ENCODE results near the gene CEP192.
"Not testable (repeated sequence)": the region's sequence is repeated elsewhere in the genome, so short reads cannot be mapped to it uniquely, and the experiment has no call there.

The CEP192 gene

GRCh38 chr18:13035249-13035914, 44.2 kb downstream of the CEP192 start:
- no peak for DNase-seq (ENCODE audit: low read depth in 2 of 2)

- DNase-seq (ENCODE audit: low read depth in 2 of 2) = no peak
Measured at GRCh38 chr18:13036622-13037320, 45.6 kb downstream of the CEP192 start.

- DNase-seq (ENCODE audit: low read depth in 2 of 2) = no peak
Measured at GRCh38 chr18:13039806-13040205, 48.6 kb downstream of the CEP192 start.

GRCh38 chr18:13043066-13043465, 51.9 kb downstream of the CEP192 start:
- no peak for DNase-seq (ENCODE audit: low read depth in 2 of 2)

- no peak for DNase-seq (ENCODE audit: low read depth in 2 of 2)
Measured at GRCh38 chr18:13048061-13048595, 57.0 kb downstream of the CEP192 start.

- DNase-seq (ENCODE audit: low read depth in 2 of 2) = no peak
Measured at GRCh38 chr18:13051159-13051558, 60.0 kb downstream of the CEP192 start.

- no peak for DNase-seq (ENCODE audit: low read depth in 2 of 2)
Measured at GRCh38 chr18:13051950-13052349, 60.8 kb downstream of the CEP192 start.

GRCh38 chr18:13054336-13054735, 63.2 kb downstream of the CEP192 start:
- DNase-seq (ENCODE audit: low read depth in 2 of 2) = no peak

- DNase-seq (ENCODE audit: low read depth in 2 of 2) = no peak
Measured at GRCh38 chr18:13061630-13062189, 70.5 kb downstream of the CEP192 start.

GRCh38 chr18:13067124-13067523, 76.0 kb downstream of the CEP192 start:
- no peak for DNase-seq (ENCODE audit: low read depth in 2 of 2)

- no peak for DNase-seq (ENCODE audit: low read depth in 2 of 2)
Measured at GRCh38 chr18:13067966-13068365, 76.8 kb downstream of the CEP192 start.

- DNase-seq (ENCODE audit: low read depth in 2 of 2) = no peak
Measured at GRCh38 chr18:13070460-13070859, 79.3 kb downstream of the CEP192 start.

- DNase-seq (ENCODE audit: low read depth in 2 of 2) = no peak
Measured at GRCh38 chr18:13076886-13077285, 85.7 kb downstream of the CEP192 start.

- DNase-seq (ENCODE audit: low read depth in 2 of 2) = no peak
Measured at GRCh38 chr18:13077473-13077872, 86.3 kb downstream of the CEP192 start.

- DNase-seq (ENCODE audit: low read depth in 2 of 2) = not testable (repeated sequence)
Measured at GRCh38 chr18:13078065-13078464, 86.9 kb downstream of the CEP192 start.

GRCh38 chr18:13086906-13087305, 95.7 kb downstream of the CEP192 start:
- DNase-seq (ENCODE audit: low read depth in 2 of 2) = no peak

- no peak for DNase-seq (ENCODE audit: low read depth in 2 of 2)
Measured at GRCh38 chr18:13095466-13095865, 104.3 kb downstream of the CEP192 start.

- no peak for DNase-seq (ENCODE audit: low read depth in 2 of 2)
Measured at GRCh38 chr18:13096232-13096631, 105.1 kb downstream of the CEP192 start.

- DNase-seq (ENCODE audit: low read depth in 2 of 2) = no peak
Measured at GRCh38 chr18:13096719-13097118, 105.6 kb downstream of the CEP192 start.

- DNase-seq (ENCODE audit: low read depth in 2 of 2) = not testable (repeated sequence)
Measured at GRCh38 chr18:13098104-13098503, 106.9 kb downstream of the CEP192 start.

- DNase-seq (ENCODE audit: low read depth in 2 of 2) = no peak
Measured at GRCh38 chr18:13099113-13099512, 108.0 kb downstream of the CEP192 start.

GRCh38 chr18:13100942-13101658, 109.9 kb downstream of the CEP192 start:
- DNase-seq (ENCODE audit: low read depth in 2 of 2) = no peak
